Stimulated activated CD4-positive, alpha-beta T cell treated with anti-CD3 and anti-CD28 coated beads, Interleukin-15, amount 100 ng/mL, for 48 hours (primary cell): ENCODE measurements around the gene BMP3.

Source experiments
- DNase-seq, 2 donors: peaks; one replicate each; pipeline ENCODE4 v3.0.0-alpha.2; 2020; ENCODE audit warnings: low read depth in 2 of 2

The BMP3 gene

GRCh38 chr4:81106150-81106549, 75.6 kb downstream of the BMP3 start:
- no peak for DNase-seq
